GDM1 (cell line): ENCODE measurements around the gene SLC39A3.

Source experiments
- DNase-seq: peaks from one replicate; lab custom pipeline; 2025; lab: John Stamatoyannopoulos, UW

Gene SLC39A3

GRCh38 chr19:2739602-2740313, at the start of gene SLC39A3:
Gene SLC39A3 (minus strand): TSS chr19:2740017. CDS start chr19:2737257, 2,760 bp downstream.
- peak; percentile 97 for DNase-seq

GRCh38 chr19:2788237-2788636, 48.4 kb upstream of the SLC39A3 start:
- no peak for DNase-seq

DNA sequence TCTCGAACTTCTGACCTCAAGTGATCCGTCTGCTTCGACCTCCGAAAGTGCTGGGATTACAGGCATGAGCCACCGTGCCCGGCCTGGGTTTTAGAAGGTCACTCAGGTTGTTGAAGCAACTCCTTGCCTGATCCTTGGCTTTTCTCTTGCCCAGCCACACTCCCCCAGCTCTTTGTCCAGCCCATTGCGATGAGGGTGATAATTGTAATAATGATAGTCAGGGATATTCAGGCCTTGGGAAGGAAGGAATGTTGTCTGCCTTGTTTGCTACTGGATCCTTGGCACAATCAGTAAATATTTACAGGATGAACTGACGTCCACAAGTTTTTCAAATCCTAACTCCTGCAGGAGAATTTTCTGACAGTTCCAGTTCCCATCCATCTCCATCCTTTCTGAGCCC, 47.3 kb upstream of the SLC39A3 start:
- DNase-seq: no peak

DNA sequence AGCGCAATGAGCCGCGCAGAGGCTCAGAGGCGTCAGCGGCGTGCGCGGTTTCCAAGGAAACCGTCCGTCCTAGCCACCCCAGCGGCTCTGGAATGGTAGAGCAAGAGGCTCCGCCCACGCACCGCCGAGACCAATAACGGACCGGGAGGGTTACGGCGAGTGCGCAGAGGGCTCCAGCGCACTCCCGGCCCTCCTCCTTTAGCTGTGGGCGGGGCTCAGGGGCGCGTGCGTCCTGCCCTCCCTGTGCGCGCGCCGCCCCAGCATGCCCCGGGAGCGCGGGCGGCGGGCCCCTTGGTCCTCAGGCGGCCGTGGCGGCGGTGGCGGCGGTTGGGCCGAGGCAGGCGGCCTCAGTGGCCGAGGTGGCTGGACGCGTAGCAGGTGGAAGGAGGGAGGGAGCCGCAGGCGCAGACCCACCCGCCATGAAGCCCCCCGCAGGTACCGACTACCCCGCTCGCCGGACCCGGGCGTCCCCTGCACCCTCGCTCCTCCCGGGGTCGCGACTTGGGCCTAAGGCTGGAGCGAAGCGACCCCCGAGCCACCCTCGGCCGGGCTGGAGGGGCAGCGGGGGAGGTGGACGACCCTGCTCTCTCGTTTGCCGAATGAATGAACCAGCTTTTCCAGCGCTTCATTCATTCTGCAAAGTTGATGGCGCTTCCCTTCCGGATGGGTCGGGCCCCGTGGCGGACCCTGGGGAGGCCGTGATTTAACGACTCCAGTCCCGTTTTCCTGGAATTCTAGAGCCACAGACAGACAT, 45.6 kb upstream of the SLC39A3 start, which contains the start of gene THOP1:
Gene THOP1 (plus strand): TSS at position 260 of the 754 bp plus-strand sequence. CDS start 160 bp downstream, at position 420.
- peak; percentile 99 for DNase-seq

DNA sequence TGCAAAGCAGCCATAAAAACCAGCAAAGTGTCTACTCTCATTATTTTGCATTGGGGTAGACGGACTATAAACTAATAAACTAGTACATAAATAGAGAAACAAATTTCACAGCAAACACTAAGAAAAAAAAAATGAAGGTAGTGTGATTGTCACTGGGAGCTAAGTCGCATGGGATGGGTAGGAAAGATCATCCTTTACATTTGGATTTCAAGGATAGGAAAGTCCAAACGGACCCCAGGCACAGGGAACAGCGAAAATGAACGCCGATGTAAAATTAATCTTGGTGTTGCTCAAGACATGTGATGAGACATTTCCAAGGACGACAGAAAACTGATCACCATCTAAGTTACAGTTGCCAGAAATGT, 43.9 kb upstream of the SLC39A3 start:
- DNase-seq: no peak

GRCh38 chr19:2782936-2783780, 43.3 kb upstream of the SLC39A3 start, which contains the start of gene SGTA:
Gene SGTA (minus strand): TSS chr19:2783273. CDS start chr19:2769068, 14,205 bp downstream.
- peak; percentile 95 for DNase-seq

DNA sequence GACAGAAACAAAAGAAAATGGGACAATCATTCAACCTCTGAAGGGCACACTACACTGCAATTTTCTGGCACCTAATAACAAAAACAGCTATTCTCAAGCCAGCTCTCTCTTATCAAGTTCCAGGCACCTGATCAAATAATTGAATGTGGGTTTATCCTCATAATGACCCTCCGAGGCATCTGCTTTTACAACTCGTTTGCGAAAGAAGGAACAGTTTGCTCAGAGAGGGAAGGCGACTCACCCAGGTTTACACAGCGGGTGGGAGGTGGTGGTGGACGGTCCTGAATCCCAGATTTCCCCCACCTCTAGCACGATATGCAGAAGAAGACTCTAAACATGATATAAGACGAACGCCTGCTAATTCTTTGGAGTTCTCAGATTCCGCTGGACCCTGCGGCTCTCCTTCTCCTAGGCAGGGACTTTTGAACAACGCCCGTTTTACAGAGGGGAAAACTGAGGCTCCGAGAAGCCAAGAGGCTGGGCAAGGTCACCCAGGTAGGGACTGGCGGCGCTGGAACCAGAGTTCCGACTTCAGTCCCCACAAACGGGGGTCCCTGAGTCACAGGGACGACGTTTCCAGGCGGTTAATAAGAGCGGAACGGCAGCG, 42.6 kb upstream of the SLC39A3 start:
- DNase-seq: no peak

DNA sequence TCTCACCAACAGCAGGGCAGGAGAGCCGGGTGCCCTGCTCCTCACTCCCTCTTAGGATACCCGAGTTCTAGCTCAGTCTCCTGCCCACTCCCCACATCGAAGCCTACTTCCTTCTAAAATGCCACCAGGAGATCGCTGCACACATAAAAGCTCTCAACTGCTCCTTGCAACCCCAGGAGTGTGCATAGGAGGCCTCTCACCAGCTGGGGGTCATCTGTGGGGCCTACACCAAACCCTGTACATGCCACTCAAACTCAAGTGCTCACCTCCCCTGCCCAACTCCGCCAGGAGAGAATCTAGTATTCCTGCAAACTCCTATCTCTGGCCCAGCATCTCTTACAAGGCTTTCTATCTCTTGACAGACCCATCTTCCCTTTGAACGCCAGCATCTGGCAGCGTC, 40.5 kb upstream of the SLC39A3 start:
- DNase-seq: no peak

GRCh38 chr19:2779121-2779740, 39.4 kb upstream of the SLC39A3 start:
- DNase-seq: no peak

GRCh38 chr19:2777952-2778683, 38.3 kb upstream of the SLC39A3 start:
- no peak for DNase-seq

DNA sequence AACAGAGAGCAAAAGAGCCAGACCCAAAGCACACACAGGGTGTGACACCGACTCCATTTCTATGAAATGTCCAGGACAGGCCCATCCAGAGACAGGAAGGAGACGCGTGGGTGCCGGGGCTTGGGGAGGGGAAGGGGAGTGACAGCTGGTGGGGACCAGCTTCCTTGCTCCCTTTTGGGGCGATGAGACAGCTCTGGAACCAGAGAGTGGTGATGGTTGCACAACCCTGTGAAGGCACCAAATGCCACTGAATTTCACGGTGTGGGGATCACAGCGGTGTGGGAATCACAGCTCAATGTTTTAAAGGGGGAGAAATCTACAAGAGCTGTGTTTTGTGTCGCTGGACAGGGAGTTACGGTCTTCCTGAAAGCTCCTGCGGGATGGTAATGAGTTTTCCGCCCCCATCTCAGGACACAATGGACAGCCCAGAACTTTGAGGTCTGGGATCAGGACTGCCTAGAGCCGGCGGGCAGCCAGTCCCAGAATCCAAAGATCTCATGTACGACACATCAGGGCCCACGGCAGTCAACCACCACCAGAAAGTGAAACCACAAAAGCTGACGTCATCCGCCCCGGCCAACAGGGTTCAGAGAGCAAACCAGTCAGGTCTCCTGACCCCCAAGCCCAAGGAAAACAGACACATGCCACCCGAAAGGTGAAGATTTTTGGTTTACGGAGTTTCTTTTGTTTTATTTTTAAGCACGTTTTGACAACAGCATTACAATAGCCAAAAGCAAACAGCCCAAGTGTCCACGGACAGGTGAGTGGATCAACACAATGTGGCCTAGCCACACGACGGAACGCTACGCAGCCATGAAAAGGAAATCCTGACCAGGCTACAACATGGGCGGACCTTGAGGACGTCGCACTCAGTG, 36.0 kb upstream of the SLC39A3 start:
- peak; percentile 52 for DNase-seq

DNA sequence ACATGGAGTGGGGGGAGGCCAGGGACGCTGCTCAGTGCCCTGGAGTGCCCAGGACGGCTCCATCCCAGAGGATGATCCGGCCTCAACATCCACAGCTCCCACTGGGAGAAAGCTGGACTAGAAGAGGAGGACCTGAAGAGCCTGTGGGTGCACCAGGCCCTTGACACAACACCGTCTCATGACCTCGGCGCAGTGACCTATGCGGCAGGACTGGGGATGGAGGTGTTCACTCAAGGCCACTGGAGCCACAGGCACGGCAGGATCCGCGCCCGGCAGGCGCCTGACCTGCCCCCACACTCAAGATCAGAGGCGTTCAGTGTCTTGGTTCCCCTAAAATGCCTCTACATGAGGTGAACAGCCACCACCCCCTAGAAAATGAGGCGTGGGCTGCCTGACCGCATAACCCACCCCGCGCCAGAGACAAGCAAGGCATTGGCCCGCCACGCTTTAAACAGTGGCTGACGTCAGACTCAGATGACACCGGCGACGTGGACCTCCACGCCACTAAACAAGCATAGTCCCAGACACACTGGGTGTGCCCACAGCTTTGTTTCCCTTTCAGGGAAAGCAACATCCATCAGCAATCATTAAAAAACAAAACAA, 35.2 kb upstream of the SLC39A3 start:
- DNase-seq: no peak

- no peak for DNase-seq
These were observed 34.4 kb upstream of the SLC39A3 start for GRCh38 chr19:2774083-2774679.

GRCh38 chr19:2771786-2772674, 32.2 kb upstream of the SLC39A3 start:
- DNase-seq: no peak

GRCh38 chr19:2770055-2771013, 30.5 kb upstream of the SLC39A3 start:
- peak; percentile 61 for DNase-seq

DNA sequence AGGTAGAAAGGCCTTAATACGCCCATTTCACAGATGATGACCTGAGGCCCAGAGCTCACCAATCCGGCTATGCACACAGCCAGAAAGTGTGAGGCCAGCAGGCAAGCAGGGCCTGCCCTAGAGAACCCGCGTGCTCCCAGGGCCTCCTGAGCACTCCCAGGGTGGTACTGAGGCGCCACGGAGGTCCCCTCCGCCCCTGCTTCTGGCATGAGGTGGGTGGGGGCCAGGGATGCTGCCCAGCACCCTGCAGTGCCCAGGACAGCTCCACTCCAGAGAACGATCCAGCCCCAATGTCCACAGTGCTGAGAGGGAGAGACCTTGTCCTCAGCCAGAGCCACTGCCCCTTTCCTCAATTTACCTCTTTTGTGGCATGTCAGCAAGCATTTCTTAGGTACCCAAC, 29.4 kb upstream of the SLC39A3 start:
- DNase-seq: no peak
